Esophagus muscularis mucosa (tissue), 4 donors: ENCODE measurements around the gene WNT11.

Experiments
- EP300 ChIP-seq: sonication (generic); formaldehyde crosslinking; IDR thresholded peaks from one replicate; pipeline ENCODE4 v1.6.1; 2017; ENCODE audit warnings: antibody characterized with exemption
- POLR2A ChIP-seq: fragments of 450-650 bp; IDR thresholded peaks from one replicate; pipeline ENCODE4 v1.6.1; 2017; ENCODE audit warnings: antibody characterized with exemption, moderate library complexity, mild to moderate bottlenecking, low read depth
- POLR2AphosphoS5 ChIP-seq, 2 donors: sonication (generic); formaldehyde crosslinking; IDR thresholded peaks; one replicate each; pipeline ENCODE4 v1.6.1; 2017; ENCODE audit warnings: antibody characterized with exemption in 2 of 2
- TF ChIP-seq, protein P1 (sequence below), 3 experiments: fragments of 200-600 bp in 2 of 3; fragments of 450-650 bp in 1 of 3; sonication (generic) in 2 of 3; IDR thresholded peaks; one replicate each; pipeline ENCODE4 v1.5.1; 2017 to 2019; ENCODE audit warnings: antibody characterized with exemption in 3 of 3, mild to moderate bottlenecking in 2 of 3, moderate library complexity in 1 of 3

DNA sequence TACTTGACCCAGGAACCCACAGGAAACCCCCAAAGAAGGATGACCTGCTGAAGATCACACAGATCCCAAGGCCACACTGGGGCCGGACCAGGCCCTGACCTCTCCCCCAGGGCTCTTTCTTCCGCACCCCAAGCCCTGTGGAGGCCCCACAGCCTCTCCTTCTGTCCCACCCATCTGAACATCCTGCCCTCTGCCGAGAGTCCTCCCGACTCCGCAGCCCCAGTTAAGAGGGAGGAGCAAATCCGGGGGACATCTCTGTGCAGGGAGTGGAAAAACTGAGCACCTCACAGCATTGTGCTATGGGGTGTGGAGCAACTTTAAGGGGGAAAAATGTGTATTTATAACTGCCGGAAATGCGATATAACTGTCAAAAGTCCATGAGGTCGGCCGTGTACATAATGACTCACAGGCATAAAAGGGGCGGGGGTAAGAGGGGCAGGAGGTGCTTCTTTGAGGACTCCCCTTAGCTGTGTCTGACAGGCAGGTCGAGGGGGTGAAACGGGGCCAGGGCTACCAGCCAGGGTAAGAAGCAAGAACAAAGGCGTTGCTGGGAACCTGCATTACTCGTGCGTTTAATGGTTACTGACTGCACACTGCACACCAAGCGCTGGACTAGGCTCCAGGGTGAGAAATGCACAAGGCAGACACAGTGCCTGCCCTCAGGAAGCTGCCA lies 57.2 kb downstream of the WNT11 start:
- TF ChIP-seq, protein P1, sequence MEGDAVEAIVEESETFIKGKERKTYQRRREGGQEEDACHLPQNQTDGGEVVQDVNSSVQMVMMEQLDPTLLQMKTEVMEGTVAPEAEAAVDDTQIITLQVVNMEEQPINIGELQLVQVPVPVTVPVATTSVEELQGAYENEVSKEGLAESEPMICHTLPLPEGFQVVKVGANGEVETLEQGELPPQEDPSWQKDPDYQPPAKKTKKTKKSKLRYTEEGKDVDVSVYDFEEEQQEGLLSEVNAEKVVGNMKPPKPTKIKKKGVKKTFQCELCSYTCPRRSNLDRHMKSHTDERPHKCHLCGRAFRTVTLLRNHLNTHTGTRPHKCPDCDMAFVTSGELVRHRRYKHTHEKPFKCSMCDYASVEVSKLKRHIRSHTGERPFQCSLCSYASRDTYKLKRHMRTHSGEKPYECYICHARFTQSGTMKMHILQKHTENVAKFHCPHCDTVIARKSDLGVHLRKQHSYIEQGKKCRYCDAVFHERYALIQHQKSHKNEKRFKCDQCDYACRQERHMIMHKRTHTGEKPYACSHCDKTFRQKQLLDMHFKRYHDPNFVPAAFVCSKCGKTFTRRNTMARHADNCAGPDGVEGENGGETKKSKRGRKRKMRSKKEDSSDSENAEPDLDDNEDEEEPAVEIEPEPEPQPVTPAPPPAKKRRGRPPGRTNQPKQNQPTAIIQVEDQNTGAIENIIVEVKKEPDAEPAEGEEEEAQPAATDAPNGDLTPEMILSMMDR (IDR thresholded peaks at IDR 0.05): no peak
- TF ChIP-seq POLR2AphosphoS5 (IDR thresholded peaks at IDR 0.05) (no peak), POLR2A (no peak), EP300 (no peak)
